Loucy (cell line): ENCODE measurements around the gene FAM117B.

Source experiments
- CTCF ChIP-seq: fragments of 200-600 bp; sonication (generic); conservative IDR thresholded peaks from 2 replicates; pipeline ENCODE4 v1.5.1; 2014; ENCODE audit warnings: mild to moderate bottlenecking, antibody characterized with exemption, low read length
- EZH2phosphoT487 ChIP-seq: fragments of 200-600 bp; IDR thresholded peaks from 2 replicates; pipeline ENCODE4 v1.6.1; 2018; ENCODE audit warnings: antibody characterized with exemption, mild to moderate bottlenecking, moderate library complexity, borderline replicate concordance

GRCh38 chr2:202605174-202605573, 29.6 kb upstream of the FAM117B start:
- TF ChIP-seq CTCF = no peak
- TF ChIP-seq EZH2phosphoT487 = no peak
